ENCODE data around the gene TCF4.
A peak's percentile ranks its signal among the peaks of the same experiment; 100 is the strongest.

TCF4 gene

GRCh38 chr18:55247032-55247431 is 341.0 kb downstream of the TCF4 start:
- TF ChIP-seq CTCF (IDR thresholded peaks at IDR 0.05; ENCODE audit: low read depth, low read length), result no peak
- peak; percentile 29 for DNase-seq (ENCODE audit: low read depth, low spot score)

GRCh38 chr18:55246278-55246677 is 341.7 kb downstream of the TCF4 start:
- TF ChIP-seq CTCF (IDR thresholded peaks at IDR 0.05; ENCODE audit: low read depth, low read length), result no peak
- in situ Hi-C loops (cut with HindIII; ENCODE audit: low sequenced_read_pairs), result no loop called here
- DNase-seq (ENCODE audit: low read depth, low spot score), result no peak
- H3K4me3 ChIP-seq (ENCODE audit: low read depth, low read length), result no peak overlapping the region

More at GRCh38 chr18:55247032-55247431, 341.0 kb downstream of the TCF4 start:
- H3K4me3 ChIP-seq (ENCODE audit: low read depth, low read length), result no peak overlapping the region
- in situ Hi-C loops (cut with HindIII; ENCODE audit: low sequenced_read_pairs), result no loop called here

GRCh38 chr18:55245211-55245614 is 342.8 kb downstream of the TCF4 start:
- DNase-seq (ENCODE audit: low read depth, low spot score), result no peak
- in situ Hi-C loops (cut with HindIII; ENCODE audit: low sequenced_read_pairs), result no loop called here
- TF ChIP-seq CTCF (IDR thresholded peaks at IDR 0.05; ENCODE audit: low read depth, low read length), result no peak
- H3K4me3 ChIP-seq (ENCODE audit: low read depth, low read length), result no peak overlapping the region

GRCh38 chr18:55244546-55244945 is 343.4 kb downstream of the TCF4 start:
- in situ Hi-C loops (cut with HindIII; ENCODE audit: low sequenced_read_pairs), result no loop called here
- DNase-seq (ENCODE audit: low read depth, low spot score), result no peak
- TF ChIP-seq CTCF (IDR thresholded peaks at IDR 0.05; ENCODE audit: low read depth, low read length), result no peak
- H3K4me3 ChIP-seq (ENCODE audit: low read depth, low read length), result no peak overlapping the region

GRCh38 chr18:55243857-55244256 is 344.1 kb downstream of the TCF4 start:
- in situ Hi-C loops (cut with HindIII; ENCODE audit: low sequenced_read_pairs), result no loop called here
- DNase-seq (ENCODE audit: low read depth, low spot score), result peak; percentile 81
- TF ChIP-seq CTCF (IDR thresholded peaks at IDR 0.05; ENCODE audit: low read depth, low read length), result no peak
- H3K4me3 ChIP-seq (ENCODE audit: low read depth, low read length), result no peak overlapping the region

- in situ Hi-C loops (cut with HindIII; ENCODE audit: low sequenced_read_pairs), result no loop called here
- DNase-seq (ENCODE audit: low read depth, low spot score), result no peak
- no peak for TF ChIP-seq CTCF (IDR thresholded peaks at IDR 0.05; ENCODE audit: low read depth, low read length)
- no peak overlapping the region for H3K4me3 ChIP-seq (ENCODE audit: low read depth, low read length)
These were observed 344.7 kb downstream of the TCF4 start for GRCh38 chr18:55243255-55243654.

GRCh38 chr18:55240978-55241377 is 347.0 kb downstream of the TCF4 start:
- in situ Hi-C loops (cut with HindIII; ENCODE audit: low sequenced_read_pairs), result no loop called here
- no peak overlapping the region for H3K4me3 ChIP-seq (ENCODE audit: low read depth, low read length)
- TF ChIP-seq CTCF (IDR thresholded peaks at IDR 0.05; ENCODE audit: low read depth, low read length), result no peak
- DNase-seq (ENCODE audit: low read depth, low spot score), result no peak

All from astrocyte of the spinal cord (primary cell).